ENCODE measurements around the gene PXN. TPM values are rescaled to one million over a fixed set of nuclear protein-coding genes. Genes with fewer than 3 reads are reported as not detected.

The PXN gene
- total RNA-seq, 1 donor from 2014 or later = 29.5 TPM

DNA sequence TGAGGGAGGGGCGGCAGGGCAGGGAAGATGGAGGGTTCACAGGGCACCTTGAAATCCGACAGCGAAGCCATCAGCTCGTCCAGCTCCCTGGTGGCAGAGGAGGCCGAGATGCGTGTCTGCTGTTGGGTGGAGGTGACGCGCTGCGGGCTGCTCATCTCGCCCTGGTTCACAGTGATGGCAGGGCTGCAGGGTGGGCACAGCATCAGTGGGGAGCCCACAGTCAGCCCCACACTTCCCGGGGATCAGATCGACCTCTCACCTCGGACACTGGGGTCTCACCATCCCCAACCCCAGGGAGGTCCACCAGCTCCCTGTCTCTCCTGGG lies 44.0 kb downstream of the PXN start:
- DNase-seq (ENCODE audit: low read depth) (no peak), FAIRE-seq (no peak)
- H3K36me3 ChIP-seq (ENCODE audit: control insufficient read depth, insufficient read depth, low read length) = peaks cover 53% of the 10 kb centered on the region
- H3K4me3 ChIP-seq (ENCODE audit: low read depth, low read length) = no peak overlapping the region
- no peaks in the 10 kb centered on the region for H3K27me3 ChIP-seq (ENCODE audit: control insufficient read depth, insufficient read depth, low read length)
- TF ChIP-seq CTCF (IDR thresholded peaks at IDR 0.05; ENCODE audit: insufficient read depth, low read length, severe bottlenecking) = no peak

DNA sequence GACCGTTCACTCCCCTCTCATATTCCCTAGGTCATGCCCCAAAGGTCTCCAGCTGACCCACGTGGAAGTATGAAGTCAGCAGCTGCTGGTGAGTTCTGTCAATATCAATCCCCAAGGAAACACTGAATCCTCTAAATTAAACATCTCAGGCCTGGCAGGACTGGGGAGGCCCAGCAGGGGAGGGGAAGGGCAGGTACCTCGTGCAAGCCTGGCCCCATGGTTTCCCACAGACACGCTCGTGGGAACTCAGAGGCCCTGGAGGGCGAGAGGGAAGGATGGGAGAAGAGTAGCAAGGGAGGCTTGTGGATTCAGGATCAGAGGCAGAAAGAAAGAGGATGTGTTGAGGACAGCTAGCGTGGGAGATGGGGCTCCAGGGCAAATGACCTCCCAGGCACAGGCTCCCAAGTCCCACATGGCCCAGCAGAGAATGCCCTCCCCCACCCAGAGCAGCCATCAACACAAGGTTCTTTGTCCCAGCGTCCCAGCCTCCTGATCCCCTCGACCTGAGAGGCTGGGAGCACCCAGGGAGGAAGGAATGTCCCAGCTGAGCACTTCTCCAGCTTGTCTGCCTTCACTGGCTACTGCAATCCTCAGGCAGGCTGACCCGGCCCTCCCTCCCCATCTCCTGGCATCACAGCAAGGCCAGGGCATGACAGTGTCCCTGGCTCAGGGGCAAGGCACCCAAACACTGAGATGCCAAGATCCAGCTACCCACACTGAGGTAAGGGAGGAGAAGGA lies 44.5 kb downstream of the PXN start:
- no peak for TF ChIP-seq CTCF (IDR thresholded peaks at IDR 0.05; ENCODE audit: insufficient read depth, low read length, severe bottlenecking)
- Histone ChIP-seq H3K27me3 (ENCODE audit: control insufficient read depth, insufficient read depth, low read length) (no peaks in the 10 kb centered on the region), H3K36me3 (ENCODE audit: control insufficient read depth, insufficient read depth, low read length) (peaks cover 57% of the 10 kb centered on the region), H3K4me3 (ENCODE audit: low read depth, low read length) (no peak overlapping the region)
- no peak for DNase-seq (ENCODE audit: low read depth)
- no peak for FAIRE-seq

- Histone ChIP-seq H3K27me3 (ENCODE audit: control insufficient read depth, insufficient read depth, low read length) (no peaks in the 10 kb centered on the region), H3K36me3 (ENCODE audit: control insufficient read depth, insufficient read depth, low read length) (peaks cover 67% of the 10 kb centered on the region), H3K4me3 (ENCODE audit: low read depth, low read length) (no peak overlapping the region)
- FAIRE-seq (no peak), DNase-seq (ENCODE audit: low read depth) (no peak)
- TF ChIP-seq CTCF (IDR thresholded peaks at IDR 0.05; ENCODE audit: insufficient read depth, low read length, severe bottlenecking) = no peak
Measured at GRCh38 chr12:120218680-120219606, 46.6 kb downstream of the PXN start.

- Histone ChIP-seq H3K36me3 (ENCODE audit: control insufficient read depth, insufficient read depth, low read length) (peaks cover 66% of the 10 kb centered on the region), H3K4me3 (ENCODE audit: low read depth, low read length) (no peak overlapping the region), H3K27me3 (ENCODE audit: control insufficient read depth, insufficient read depth, low read length) (no peaks in the 10 kb centered on the region)
- no peak for FAIRE-seq
- no peak for TF ChIP-seq CTCF (IDR thresholded peaks at IDR 0.05; ENCODE audit: insufficient read depth, low read length, severe bottlenecking)
- no peak for DNase-seq (ENCODE audit: low read depth)
Measured at GRCh38 chr12:120216742-120217605, 48.6 kb downstream of the PXN start.

- DNase-seq (ENCODE audit: low read depth) (no peak), FAIRE-seq (no peak)
- H3K36me3 ChIP-seq (ENCODE audit: control insufficient read depth, insufficient read depth, low read length) = peaks cover 62% of the 10 kb centered on the region
- TF ChIP-seq CTCF (IDR thresholded peaks at IDR 0.05; ENCODE audit: insufficient read depth, low read length, severe bottlenecking) = no peak
- no peak overlapping the region for H3K4me3 ChIP-seq (ENCODE audit: low read depth, low read length)
- H3K27me3 ChIP-seq (ENCODE audit: control insufficient read depth, insufficient read depth, low read length) = no peaks in the 10 kb centered on the region
Measured at GRCh38 chr12:120215766-120216735, 49.5 kb downstream of the PXN start.
